ENCODE data around the gene WASF2. TPM values are rescaled to one million over a fixed set of nuclear protein-coding genes. Genes with fewer than 3 reads are reported as not detected.
"Not testable (repeated sequence)": the region's sequence is repeated elsewhere in the genome, so short reads cannot be mapped to it uniquely, and the experiment has no call there.

WASF2 gene
- total RNA-seq, 2 experiments from 2014 or later: 119 to 121 TPM

GRCh38 chr1:27392096-27392777, 97.7 kb downstream of the WASF2 start, which contains the start of gene GPR3:
TSS of gene GPR3 (plus strand) at chr1:27392622. CDS start at chr1:27393799, 1,177 bp downstream.
- peaks cover 3% of the 10 kb centered on the region for H3K27me3 Mint-ChIP-seq
- no peak within 1 kb of the TSS for H3K27ac ChIP-seq (ENCODE audit: low read depth in 1 of 2, low read length in 2 of 2)
- H3K4me3 ChIP-seq (ENCODE audit: low read length): peak within 1 kb of the TSS; percentile 45
- DNase-seq (peak; percentile 88 to 97 (median 92)), ATAC-seq (ENCODE audit: poor library complexity) (peak; percentile 89)
- ChIA-PET POLR2A (interaction anchor here (0.5 to 1.4 kb wide), 3 partner anchors 26 to 240 kb away, joined by 3 to 5 read pairs (median 5); partner anchors contain the start of gene MAP3K6), CTCF (interaction anchor here (1.3 kb wide), 1 partner anchor 91 kb away, joined by 4 read pairs; no protein-coding TSS in a partner anchor)
- H3K4me3 Mint-ChIP-seq: peak within 1 kb of the TSS; percentile 77
- peak; percentile 71 for TF ChIP-seq CTCF (IDR thresholded peaks at IDR 0.05)
- H3K9me3 ChIP-seq (ENCODE audit: control insufficient read depth in 1 of 2, insufficient read depth in 1 of 2, low read length in 2 of 2): no peaks in the 10 kb centered on the region
- H3K27me3 ChIP-seq (ENCODE audit: control insufficient read depth in 1 of 2, insufficient read depth in 2 of 2, low read length in 2 of 2): no peaks in the 10 kb centered on the region
- no peaks in the 10 kb centered on the region for H3K36me3 ChIP-seq (ENCODE audit: insufficient read depth, low read length)
- no peaks in the 10 kb centered on the region for H3K36me3 Mint-ChIP-seq (ENCODE audit: low read depth)
- peaks cover 36% of the 10 kb centered on the region for H3K4me1 ChIP-seq (ENCODE audit: insufficient read depth, low read length)
- peaks cover 26% of the 10 kb centered on the region for H3K4me1 Mint-ChIP-seq (ENCODE audit: low read depth)
- H3K9me3 Mint-ChIP-seq: no peaks in the 10 kb centered on the region
- peak within 1 kb of the TSS; percentile 57 for H3K27ac Mint-ChIP-seq
- intact Hi-C loops (cut with DNase I, micrococcal nuclease): loop anchor here (1.0 to 5.0 kb wide), 6 partner anchors 27 to 290 kb away; no protein-coding TSS in a partner anchor

GRCh38 chr1:27391511-27392095, 98.4 kb downstream of the WASF2 start:
- H3K4me3 ChIP-seq (ENCODE audit: low read length): peak overlapping the region; percentile 33
- Mint-ChIP-seq H3K36me3 (ENCODE audit: low read depth) (no peaks in the 10 kb centered on the region), H3K4me1 (ENCODE audit: low read depth) (peaks cover 26% of the 10 kb centered on the region), H3K4me3 (peak overlapping the region; percentile 77), H3K9me3 (no peaks in the 10 kb centered on the region), H3K27ac (peak overlapping the region; percentile 57), H3K27me3 (peaks cover 3% of the 10 kb centered on the region)
- no peak overlapping the region for H3K27ac ChIP-seq (ENCODE audit: low read depth in 1 of 2, low read length in 2 of 2)
- ChIA-PET POLR2A (interaction anchor here (0.7 to 1.4 kb wide), 2 partner anchors 26 to 80 kb away, joined by 5 read pairs; partner anchors contain the start of gene MAP3K6), CTCF (interaction anchor here (0.8 to 1.7 kb wide), 4 partner anchors 91 to 346 kb away, joined by 3 to 7 read pairs (median 4); no protein-coding TSS in a partner anchor)
- no peaks in the 10 kb centered on the region for H3K27me3 ChIP-seq (ENCODE audit: control insufficient read depth in 1 of 2, insufficient read depth in 2 of 2, low read length in 2 of 2)
- no peaks in the 10 kb centered on the region for H3K36me3 ChIP-seq (ENCODE audit: insufficient read depth, low read length)
- DNase-seq (peak in 6 of 14 experiments; percentile 21 to 67 (median 38)), ATAC-seq (ENCODE audit: poor library complexity) (no peak)
- TF ChIP-seq CTCF (IDR thresholded peaks at IDR 0.05): no peak
- intact Hi-C loops (cut with DNase I, micrococcal nuclease): loop anchor here (1.0 to 5.0 kb wide), 6 partner anchors 27 to 289 kb away; no protein-coding TSS in a partner anchor
- no peaks in the 10 kb centered on the region for H3K9me3 ChIP-seq (ENCODE audit: control insufficient read depth in 1 of 2, insufficient read depth in 1 of 2, low read length in 2 of 2)
- peaks cover 36% of the 10 kb centered on the region for H3K4me1 ChIP-seq (ENCODE audit: insufficient read depth, low read length)

GRCh38 chr1:27388337-27389005, 101.5 kb downstream of the WASF2 start:
- peak; percentile 12 for ATAC-seq (ENCODE audit: poor library complexity)
- POLR2A ChIA-PET: interaction anchor here (1.0 to 1.4 kb wide), 2 partner anchors 31 to 47 kb away, joined by 3 to 4 read pairs; partner anchors contain the start of gene SYTL1

GRCh38 chr1:27384797-27385196, 105.2 kb downstream of the WASF2 start:
- H3K36me3 ChIP-seq (ENCODE audit: insufficient read depth, low read length): not testable (repeated sequence)
- peaks cover 12% of the 10 kb centered on the region for H3K4me1 ChIP-seq (ENCODE audit: insufficient read depth, low read length)

More at GRCh38 chr1:27388337-27389005, 101.5 kb downstream of the WASF2 start:
- Histone ChIP-seq H3K4me3 (ENCODE audit: low read length) (no peak overlapping the region), H3K27me3 (ENCODE audit: control insufficient read depth in 1 of 2, insufficient read depth in 2 of 2, low read length in 2 of 2) (no peaks in the 10 kb centered on the region), H3K36me3 (ENCODE audit: insufficient read depth, low read length) (no peaks in the 10 kb centered on the region), H3K9me3 (ENCODE audit: control insufficient read depth in 1 of 2, insufficient read depth in 1 of 2, low read length in 2 of 2) (no peaks in the 10 kb centered on the region), H3K27ac (ENCODE audit: low read depth in 1 of 2, low read length in 2 of 2) (no peak overlapping the region), H3K4me1 (ENCODE audit: insufficient read depth, low read length) (peaks cover 28% of the 10 kb centered on the region)
- H3K4me3 Mint-ChIP-seq: peak overlapping the region; percentile 2
- H3K4me1 Mint-ChIP-seq (ENCODE audit: low read depth): peaks cover 14% of the 10 kb centered on the region
- intact Hi-C loops (cut with DNase I, micrococcal nuclease): loop anchor here (1.0 kb wide), 3 partner anchors 31 to 88 kb away; no protein-coding TSS in a partner anchor
- no peaks in the 10 kb centered on the region for H3K36me3 Mint-ChIP-seq (ENCODE audit: low read depth)
- H3K9me3 Mint-ChIP-seq: no peaks in the 10 kb centered on the region
- DNase-seq: peak; percentile 64 to 85 (median 71)
- peaks cover 3% of the 10 kb centered on the region for H3K27me3 Mint-ChIP-seq
- TF ChIP-seq CTCF (IDR thresholded peaks at IDR 0.05): peak; percentile 79
- H3K27ac Mint-ChIP-seq: no peak overlapping the region
- CTCF ChIA-PET: interaction anchor here (0.6 to 2.2 kb wide), 7 partner anchors 16 to 234 kb away, joined by 3 to 21 read pairs (median 3); partner anchors contain the start of gene SLC9A1

More at GRCh38 chr1:27384797-27385196, 105.2 kb downstream of the WASF2 start:
- peaks cover 13% of the 10 kb centered on the region for H3K27me3 Mint-ChIP-seq
- H3K9me3 Mint-ChIP-seq; H3K27me3 ChIP-seq (ENCODE audit: control insufficient read depth in 1 of 2, insufficient read depth in 2 of 2, low read length in 2 of 2); ATAC-seq (ENCODE audit: poor library complexity); H3K27ac ChIP-seq (ENCODE audit: low read depth in 1 of 2, low read length in 2 of 2); H3K4me3 ChIP-seq (ENCODE audit: low read length); H3K9me3 ChIP-seq (ENCODE audit: control insufficient read depth in 1 of 2, insufficient read depth in 1 of 2, low read length in 2 of 2); H3K4me1 Mint-ChIP-seq (ENCODE audit: low read depth); H3K4me3 Mint-ChIP-seq; intact Hi-C loops (cut with DNase I, micrococcal nuclease); DNase-seq; H3K27ac Mint-ChIP-seq; H3K36me3 Mint-ChIP-seq (ENCODE audit: low read depth): not testable (repeated sequence)
- CTCF ChIA-PET: interaction anchor here (1.0 to 2.0 kb wide), 2 partner anchors 27 to 52 kb away, joined by 3 to 4 read pairs; no protein-coding TSS in a partner anchor
- POLR2A ChIA-PET: interaction anchor here (0.7 kb wide), 1 partner anchor 19 kb away, joined by 3 read pairs; no protein-coding TSS in a partner anchor

Measured in CD4-positive, alpha-beta T cell (primary cell).